HG02623 (cell line): ENCODE measurements around the gene NRG3.
"Not testable (repeated sequence)": the region's sequence is repeated elsewhere in the genome, so short reads cannot be mapped to it uniquely, and the experiment has no call there.

Source experiments
- ATAC-seq: cut with Tn5 transposase; IDR thresholded peaks from one replicate; pipeline ENCODE4 v1.9.1; 2021; ENCODE audit warnings: moderate library complexity; ENCODE audit not compliant: unreplicated experiment

NRG3 gene

DNA sequence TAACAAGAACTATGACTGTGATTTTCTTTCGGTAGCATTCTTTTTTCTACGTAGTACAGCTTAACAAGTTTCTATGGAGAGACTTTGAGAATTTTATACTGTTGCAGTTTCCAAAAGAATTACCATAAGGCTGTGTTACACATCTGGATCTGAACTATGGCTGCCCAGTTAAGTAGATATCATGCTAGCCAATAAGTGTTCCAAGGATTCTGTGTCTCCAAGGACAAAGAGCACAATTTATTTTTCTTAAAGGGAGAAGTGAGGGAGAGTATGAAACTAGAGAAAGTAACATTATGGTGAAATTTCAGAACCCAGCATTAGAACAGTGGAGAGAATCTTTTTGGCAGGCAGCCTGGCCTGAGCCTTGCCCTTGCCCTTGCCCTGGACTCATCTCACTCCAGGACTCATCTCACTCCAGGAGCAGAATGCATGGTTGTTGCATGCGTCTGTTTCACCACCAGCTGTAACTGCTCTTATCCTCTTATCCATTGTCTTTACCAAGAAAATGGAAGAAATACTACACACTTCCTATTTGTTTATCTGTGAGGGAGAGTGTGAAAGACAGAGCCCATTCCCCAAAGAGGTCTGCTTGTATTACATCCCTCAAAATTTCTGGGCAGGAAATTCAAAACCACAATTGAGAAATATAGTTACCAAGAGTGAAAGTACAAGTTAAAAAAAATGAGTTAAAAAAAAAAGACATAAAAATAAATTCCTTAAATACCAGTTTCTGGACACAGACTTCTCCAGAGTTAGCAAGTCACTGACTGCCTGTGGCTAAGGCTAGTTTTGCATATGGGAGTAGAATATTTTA, 1067.5 kb downstream of the NRG3 start:
- ATAC-seq, result no peak

DNA sequence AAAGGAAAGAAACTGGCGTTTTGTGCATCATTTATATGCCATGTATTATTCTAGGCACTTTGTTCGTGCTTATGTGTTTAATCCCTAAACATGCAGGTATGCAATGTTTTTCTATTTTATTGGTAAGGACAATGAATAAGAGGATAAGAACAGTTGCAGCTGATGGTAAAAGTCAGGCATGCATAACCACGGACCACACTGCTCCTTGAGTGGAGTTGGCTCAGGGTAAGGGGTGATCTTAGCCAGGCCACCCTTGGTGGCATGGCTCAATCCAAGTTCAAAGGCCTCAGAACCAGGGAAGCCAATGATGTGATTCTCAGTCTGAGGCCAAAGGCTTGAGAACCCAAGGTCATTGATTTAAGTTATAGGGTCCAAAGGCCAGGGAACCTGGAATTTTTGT, 1068.1 kb downstream of the NRG3 start:
- no peak for ATAC-seq

DNA sequence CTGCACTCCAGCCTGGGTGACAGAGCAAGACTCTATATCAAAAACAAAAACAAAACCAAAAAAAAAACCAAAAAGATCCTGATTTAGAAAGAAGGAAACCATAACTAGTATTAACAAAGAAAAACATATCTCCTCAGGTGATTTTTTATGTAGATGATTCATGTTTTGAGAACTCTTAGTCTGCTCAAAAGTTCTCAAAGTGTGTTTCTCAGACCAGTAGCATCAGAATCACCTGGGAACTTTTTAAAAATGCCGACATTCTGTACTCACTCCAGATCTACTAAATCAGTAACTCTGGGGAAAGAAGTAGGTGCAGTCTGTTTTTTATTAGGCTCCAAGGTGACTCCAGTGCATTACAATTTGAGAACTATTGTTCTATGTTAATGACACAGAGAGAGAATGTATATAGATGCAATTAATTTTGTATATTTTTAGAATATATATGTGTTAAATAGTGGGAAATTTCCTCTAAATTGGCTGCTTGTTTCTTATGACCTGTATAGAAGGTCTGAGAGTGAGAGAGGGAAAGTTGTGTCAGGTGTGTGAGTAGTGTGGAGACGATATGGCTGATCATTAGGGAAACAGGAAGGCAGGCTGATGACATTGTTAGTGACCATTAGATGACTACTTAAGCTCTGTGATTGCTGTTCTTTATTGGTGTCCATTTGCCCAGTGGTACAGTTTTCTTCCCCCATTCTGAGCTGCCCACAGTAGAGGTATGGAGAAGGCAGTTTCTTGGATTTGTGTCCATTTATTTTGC, 1075.0 kb downstream of the NRG3 start:
- ATAC-seq, result no peak

DNA sequence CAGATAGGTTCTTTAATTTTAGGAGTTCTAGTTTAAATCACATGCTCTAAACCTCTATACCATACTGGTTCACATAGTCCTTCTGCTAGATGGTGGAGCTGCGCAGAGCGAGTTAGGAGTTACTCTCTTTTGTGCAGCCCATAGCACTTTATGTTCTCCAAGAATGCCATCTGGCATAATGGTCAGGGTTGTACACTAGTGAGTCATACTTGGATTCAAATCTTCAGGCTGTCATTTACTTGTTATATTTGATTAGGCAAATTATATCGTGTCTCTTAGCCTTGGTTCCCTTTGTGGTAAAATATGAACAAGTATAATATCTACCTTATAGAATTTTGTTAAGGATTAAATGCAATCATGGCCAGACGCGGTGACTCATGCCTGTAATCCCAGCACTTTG, 1078.3 kb downstream of the NRG3 start:
- ATAC-seq, result no peak

DNA sequence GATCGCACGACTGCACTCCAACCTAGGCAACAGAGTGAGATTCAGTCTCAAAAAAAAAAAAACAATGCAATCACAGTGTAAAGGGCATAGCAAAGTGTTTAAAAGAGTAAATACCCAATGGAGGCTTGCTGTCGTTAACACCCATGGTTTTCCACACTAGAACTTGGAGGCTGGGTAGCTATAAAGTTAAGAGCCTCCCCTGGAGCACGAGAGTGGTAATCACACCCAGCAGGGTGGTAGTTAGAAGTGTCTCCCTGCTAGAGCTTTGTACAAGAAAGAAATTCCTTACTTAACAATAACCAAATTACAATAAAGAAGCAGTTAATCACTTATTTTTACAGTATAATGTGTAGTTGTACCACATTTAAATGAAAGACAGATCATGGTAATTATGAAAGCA, 1078.9 kb downstream of the NRG3 start:
- ATAC-seq, result no peak

DNA sequence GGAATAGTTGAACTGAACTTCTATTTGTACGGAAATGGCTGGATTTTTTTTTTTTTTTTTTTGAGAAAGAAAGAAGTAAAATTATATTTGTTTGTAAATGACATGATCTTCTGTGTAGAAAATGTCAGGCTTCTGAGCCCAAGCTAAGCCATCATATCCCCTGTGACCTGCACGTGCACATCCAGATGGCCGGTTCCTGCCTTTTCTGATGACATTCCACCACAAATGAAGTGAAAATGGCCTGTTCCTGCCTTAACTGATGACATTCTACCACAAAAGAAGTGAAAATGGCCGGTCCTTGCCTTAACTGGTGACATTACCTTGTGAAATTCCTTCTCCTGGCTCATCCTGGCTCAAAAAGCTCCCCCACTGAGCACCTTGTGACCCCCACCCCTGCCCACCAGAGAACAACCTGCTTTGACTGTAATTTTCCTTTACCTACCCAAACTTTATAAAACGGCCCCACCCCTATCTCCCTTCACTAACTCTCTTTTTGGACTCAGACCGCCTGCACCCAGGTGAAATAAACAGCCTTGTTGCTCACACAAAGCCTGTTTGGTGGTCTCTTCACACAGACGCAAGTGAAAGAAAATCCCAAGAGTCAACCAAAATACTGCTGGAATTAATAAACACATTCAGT, 1085.5 kb downstream of the NRG3 start:
- not testable (repeated sequence) for ATAC-seq

DNA sequence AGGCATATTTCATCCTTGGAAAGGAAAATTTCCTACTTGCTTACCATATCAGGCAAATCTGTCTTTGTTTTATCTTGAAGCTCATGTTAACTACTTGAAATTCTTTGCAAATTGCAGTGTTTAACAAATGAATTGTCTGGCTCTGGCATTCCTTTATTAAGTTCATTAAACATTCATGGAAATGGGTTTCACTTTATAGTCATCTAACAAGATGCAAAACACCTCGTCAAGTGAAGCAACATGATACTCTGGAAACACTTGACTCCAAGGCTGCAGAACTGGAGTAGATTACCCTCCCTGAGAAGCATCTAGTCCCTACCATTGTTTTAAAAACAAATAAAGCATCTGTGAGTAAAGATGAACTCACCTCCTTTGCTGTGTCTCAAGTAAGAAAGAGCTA, 1086.9 kb downstream of the NRG3 start:
- ATAC-seq, result no peak

DNA sequence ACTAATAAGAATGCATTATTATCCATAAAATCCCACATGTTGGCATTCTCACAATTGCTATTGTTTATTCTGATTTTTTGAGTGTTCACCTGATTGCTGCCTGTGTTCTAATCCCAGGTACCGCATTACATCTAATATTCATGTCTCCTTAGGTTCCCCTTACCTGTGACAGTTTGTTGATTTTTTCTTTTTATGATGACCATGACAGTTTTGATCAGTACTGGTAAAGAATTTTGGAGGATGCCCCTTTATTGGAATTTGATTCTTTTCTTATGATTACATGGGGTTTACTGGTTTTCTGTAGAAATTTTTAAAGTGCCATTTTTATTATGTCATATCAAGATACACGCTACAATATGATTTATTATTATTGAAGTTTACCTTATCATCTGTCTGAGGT, 1091.1 kb downstream of the NRG3 start:
- no peak for ATAC-seq

DNA sequence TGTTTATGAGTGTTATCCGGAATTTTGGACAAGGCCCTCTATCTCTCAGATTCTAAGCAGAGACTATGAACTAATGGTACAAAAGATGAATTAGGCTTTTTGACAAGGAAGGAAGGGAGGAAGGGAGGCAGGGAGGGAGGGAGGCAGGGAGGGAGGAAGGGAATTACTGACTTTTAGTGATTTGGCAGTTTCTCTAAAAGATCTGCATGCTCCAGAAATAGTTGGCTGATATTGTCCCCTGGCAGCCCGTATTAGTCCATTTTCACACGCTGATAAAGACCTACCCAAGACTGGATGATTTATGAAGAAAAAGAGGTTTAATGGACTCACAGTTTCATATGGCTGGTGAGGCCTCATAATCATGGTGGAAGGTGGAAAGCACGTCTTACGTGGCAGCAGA, 1093.5 kb downstream of the NRG3 start:
- no peak for ATAC-seq

DNA sequence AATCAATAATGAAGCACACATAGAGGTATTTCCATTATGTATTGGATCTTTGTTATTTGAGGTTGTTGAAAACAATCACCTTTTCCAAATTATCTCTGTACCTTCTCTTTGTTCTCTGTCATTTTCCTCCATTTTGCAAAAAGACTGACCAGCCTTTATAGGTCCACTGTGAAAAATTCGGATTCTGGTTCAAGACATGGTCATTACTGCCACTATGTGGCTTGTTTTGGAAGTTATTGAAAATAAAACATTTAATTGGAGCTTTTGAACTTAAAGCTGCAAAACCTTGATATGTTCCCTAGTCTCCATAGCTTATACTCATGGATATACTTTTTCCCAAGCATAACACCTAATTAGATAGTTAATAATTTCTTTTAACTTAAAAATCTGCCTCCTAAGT, 1094.4 kb downstream of the NRG3 start:
- ATAC-seq, result no peak

DNA sequence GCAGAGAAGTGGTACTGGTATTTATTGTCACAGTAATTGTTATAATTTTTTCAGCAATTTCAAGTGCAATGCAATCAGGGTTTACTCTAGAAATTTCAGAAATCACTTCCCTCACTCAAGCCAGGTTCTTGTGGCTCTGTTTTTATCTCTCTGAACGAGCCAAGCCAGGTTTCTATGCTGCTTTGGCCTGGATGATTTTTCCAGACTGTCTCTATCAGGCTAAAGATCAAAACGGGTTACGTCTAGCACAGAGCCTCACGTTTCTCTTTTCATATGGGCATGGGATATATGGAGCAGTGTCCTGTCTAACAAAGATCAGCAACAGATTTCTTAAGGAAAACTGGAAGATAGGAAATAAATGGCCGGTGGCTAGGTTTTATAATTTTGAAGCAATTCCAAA, 1105.3 kb downstream of the NRG3 start:
- ATAC-seq, result no peak

DNA sequence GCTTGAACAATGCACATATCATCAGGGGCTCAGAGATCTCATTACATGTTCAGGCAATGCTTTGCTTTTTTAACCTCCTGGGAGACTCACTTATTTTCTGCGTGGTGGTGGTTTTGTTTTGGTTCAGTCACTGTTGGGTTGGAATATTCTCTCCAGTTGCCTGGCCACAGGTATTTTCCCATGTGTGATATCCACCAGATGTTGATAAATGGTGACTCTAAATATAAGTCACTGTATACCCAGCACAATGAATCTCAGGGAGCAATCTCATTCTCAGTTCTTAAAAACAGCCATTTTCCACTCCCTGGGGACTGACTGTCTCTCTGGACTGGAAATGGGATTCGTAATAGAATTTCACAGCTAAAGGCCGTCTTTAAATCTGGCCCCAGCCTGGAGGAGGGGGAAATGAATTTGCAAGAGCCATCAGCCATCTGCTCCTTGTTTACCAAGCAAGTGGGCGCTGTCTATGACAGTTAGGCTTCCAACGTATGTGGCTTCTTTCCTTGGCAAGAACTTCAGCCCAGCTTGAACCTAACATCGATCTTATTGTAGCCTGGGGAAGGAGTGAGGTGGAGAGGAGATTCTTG, 1106.2 kb downstream of the NRG3 start:
- no peak for ATAC-seq

DNA sequence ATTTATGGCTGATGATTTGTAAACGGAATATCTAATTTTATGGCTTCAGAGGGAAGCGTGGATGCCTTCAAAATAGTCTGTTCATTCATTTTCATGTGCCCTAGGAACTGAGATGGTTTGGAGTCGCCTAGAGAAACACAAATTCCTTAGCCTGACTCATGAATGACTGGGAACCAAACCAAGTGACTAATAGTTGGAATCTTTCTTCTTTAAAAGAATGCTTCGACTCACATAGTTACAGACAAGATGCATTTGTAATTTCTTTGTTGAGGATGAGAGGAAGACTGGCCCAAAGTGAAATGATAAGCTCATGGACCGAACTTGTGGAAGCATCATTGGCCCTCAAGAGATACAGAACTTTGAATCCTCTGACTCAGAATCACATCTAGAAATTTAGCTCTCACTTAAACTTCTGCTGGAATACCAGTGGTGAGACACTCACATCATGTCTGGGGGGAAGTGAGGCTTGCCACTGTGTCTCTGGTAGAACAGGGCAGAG, 1107.2 kb downstream of the NRG3 start:
- no peak for ATAC-seq

DNA sequence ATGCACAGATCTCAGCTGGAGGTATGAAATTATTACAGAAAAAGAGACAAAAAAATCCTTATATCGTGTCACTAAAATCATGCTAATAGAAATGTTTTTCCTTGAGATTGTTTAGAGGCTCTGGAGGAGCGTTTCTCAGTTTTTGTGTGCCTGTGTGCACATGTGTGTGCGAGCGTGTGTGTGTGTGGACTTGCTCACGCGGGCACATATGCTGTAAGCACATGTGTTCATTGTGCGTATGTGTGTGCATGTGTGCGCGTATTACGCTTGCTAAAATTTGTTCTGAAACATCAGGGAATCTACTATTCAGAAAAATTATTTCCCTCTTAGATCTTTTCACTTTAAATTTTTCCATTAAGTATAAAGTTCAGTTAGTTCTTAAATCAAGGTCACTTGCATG, 1111.2 kb downstream of the NRG3 start:
- ATAC-seq, result no peak

DNA sequence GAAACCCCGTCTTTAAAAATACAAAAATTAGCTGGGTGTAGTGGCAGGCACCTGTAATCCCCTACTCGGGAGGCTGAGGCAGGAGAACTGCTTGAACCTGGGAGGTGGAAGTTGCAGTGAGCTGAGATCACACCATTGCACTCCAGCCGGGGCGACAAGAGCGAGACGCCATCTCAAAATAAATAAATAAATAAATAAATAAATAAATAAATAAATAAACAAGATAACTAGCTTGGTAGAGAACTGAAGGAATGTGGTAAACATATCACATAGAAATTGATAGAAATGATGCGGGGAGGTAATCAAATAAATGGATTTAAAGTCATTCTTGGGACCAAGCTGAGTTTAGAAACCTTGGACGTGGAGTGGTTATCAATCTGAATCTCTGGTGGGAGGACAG, 1131.5 kb downstream of the NRG3 start:
- ATAC-seq, result not testable (repeated sequence)

DNA sequence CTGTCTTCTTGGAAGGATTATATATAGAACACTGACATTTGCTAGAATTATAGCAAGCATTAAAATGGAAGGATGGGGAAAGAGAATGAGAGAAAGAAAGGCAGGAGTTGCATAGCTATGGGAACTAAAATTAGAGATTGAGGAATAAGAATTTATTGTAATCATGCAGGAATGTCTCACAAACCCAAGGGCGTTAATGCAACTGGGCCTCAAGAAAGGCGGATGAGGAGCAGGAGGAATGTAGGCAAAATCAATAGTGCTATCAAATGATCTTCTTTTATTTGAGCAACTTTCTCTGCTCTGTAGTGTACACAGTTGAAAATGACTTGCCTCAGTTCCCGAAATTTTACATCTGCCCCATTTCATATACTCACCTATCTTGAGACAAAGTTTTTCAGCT, 1132.5 kb downstream of the NRG3 start:
- no peak for ATAC-seq

DNA sequence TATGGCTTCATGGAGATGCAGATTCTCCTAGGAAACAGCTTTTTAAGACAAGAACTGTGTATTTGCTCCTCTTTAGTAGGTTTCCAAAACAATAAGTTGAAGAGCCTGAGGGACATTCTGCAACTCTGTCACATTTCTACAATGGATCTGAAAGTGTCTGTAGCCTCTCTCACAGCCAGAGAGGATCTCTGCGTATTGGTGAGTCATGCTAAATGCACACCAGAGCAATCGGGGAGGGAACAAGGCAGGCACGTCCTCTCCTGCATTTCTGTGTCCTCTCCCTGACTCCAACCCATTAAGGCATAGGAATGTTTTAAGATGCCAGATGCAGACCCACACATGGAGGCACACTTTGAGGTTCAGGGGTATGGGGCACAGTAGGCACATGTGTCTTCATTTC, 1137.9 kb downstream of the NRG3 start:
- ATAC-seq, result no peak

DNA sequence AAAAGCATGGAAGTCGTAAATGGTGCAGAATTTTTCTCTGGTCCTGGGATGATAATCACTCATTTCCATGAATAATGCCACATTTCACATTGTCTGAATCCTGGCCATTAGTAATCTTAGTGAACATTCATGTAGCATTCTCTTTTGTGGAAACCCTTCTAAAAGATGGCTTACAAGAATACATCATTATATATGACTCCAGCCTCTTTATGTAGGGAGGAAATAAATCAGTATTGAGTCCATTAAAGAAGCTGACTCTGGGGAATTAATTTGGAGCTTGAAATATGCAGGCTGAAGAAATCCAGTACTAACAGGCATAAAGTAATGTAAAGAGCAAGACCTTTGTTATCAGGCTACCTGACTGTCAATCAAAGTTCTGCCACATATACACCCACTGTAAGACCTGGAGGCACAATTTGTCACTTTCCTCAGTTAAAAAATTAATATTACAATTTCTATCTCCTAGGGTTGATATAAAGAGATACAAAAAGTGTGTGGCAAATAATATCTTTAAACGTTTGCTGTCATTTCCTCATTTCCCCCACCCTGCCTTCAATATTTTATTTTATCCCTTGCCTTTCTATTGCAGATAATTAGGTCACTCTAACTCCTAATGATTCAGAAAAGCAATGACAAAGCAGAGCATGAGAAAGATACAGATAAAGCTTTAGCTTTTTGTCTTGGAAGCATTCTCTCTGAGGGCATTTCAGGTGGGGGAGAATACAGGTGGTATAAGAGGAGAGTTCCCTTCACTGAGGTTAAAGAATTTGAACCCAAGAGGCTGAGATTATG, 1142.3 kb downstream of the NRG3 start:
- no peak for ATAC-seq

DNA sequence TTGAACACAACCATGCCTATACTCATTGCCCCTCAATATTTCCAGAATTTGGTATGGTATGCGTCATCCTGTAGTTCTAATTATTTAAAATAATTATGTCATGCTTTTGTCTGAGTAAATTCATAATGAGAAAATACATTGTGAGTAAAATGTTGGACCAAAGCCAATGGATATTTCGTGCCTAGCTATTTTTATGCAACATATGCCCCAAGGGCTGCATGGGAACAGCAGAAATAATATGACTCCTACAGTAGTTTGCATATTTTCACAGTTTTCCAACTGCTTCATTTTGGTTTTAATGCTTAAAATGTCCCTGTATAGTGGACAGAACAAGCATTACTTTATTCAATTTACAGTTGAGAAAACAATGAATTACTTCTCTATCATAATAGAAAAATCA, 1148.7 kb downstream of the NRG3 start:
- ATAC-seq, result no peak
